PC-9 (cell line): ENCODE results near the gene RPL34. TPM values are rescaled to one million over a fixed set of nuclear protein-coding genes. Genes with fewer than 3 reads are reported as not detected.

Experiments used
- BruUV-seq: library from RNA; stranded (reverse); fragments of 400-500 nt; replicated peaks from 2 replicates; lab custom pipeline; 2021; lab: Mats Ljungman, UMichigan
- CTCF ChIA-PET: fragments of 300-600 bp; sonication (Branson Sonifier 250); formaldehyde crosslinking; loops from one replicate; lab custom pipeline; 2022; ENCODE audit warnings: antibody characterized with exemption; lab: Charles Lee
- POLR2A ChIA-PET: fragments of 300-600 bp; sonication (Branson Sonifier 250); formaldehyde crosslinking; loops from one replicate; lab custom pipeline; 2022; ENCODE audit warnings: antibody characterized with exemption; ENCODE audit not compliant: unreplicated experiment; lab: Charles Lee
- DNase-seq, 2 experiments: peaks; one replicate each; pipeline versions ENCODE4 v3.0.0 to v3.0.0-alpha.2; 2015 to 2022; ENCODE audit warnings: mixed read lengths in 1 of 2
- H2AFZ ChIP-seq: fragments of 200-600 bp; sonication (generic); 2 replicates; pipeline ENCODE4 v1.8.1; 2017; ENCODE audit warnings: antibody characterized with exemption
- H3F3A ChIP-seq: fragments of 200-600 bp; sonication (generic); 2 replicates; pipeline ENCODE4 v1.8.1; 2017; ENCODE audit warnings: antibody characterized with exemption, mild to moderate bottlenecking, low read depth; ENCODE audit not compliant: insufficient read depth
- H3K27ac ChIP-seq: fragments of 200-600 bp; sonication (generic); 2 replicates; pipeline ENCODE4 v1.6.1; 2016; ENCODE audit warnings: mixed run types
- H3K27me3 ChIP-seq: fragments of 200-600 bp; sonication (generic); 2 replicates; pipeline ENCODE4 v1.6.1; 2016; ENCODE audit warnings: low read depth, mixed run types; ENCODE audit not compliant: insufficient read depth
- H3K36me3 ChIP-seq: fragments of 200-600 bp; sonication (generic); 2 replicates; pipeline ENCODE4 v1.6.1; 2016; ENCODE audit warnings: low read depth, mixed run types
- H3K4me1 ChIP-seq: fragments of 200-600 bp; sonication (generic); replicated peaks from 2 replicates; pipeline ENCODE4 v1.6.1; 2016; ENCODE audit warnings: mixed run types; ENCODE audit not compliant: insufficient read depth
- H3K4me2 ChIP-seq: fragments of 200-600 bp; sonication (generic); 2 replicates; pipeline ENCODE4 v1.6.1; 2017; ENCODE audit warnings: mixed run types
- H3K4me3 ChIP-seq: fragments of 200-600 bp; sonication (generic); 2 replicates; pipeline ENCODE4 v1.6.1; 2016; ENCODE audit warnings: mixed run types
- H3K79me2 ChIP-seq: fragments of 200-600 bp; sonication (generic); 2 replicates; pipeline ENCODE4 v1.6.1; 2017; ENCODE audit warnings: low read depth, mixed run types
- H3K9me2 ChIP-seq: fragments of 200-600 bp; sonication (generic); 2 replicates; pipeline ENCODE4 v1.8.1; 2017; ENCODE audit warnings: mild to moderate bottlenecking; ENCODE audit not compliant: insufficient read depth
- H3K9me3 ChIP-seq: fragments of 200-600 bp; sonication (generic); 2 replicates; pipeline ENCODE4 v1.8.1; 2016; ENCODE audit warnings: low read depth; ENCODE audit not compliant: insufficient read depth
- H4K20me1 ChIP-seq: fragments of 200-600 bp; sonication (generic); 2 replicates; pipeline ENCODE4 v1.8.1; 2017; ENCODE audit not compliant: insufficient read depth
- EZH2 ChIP-seq: fragments of 200-600 bp; sonication (generic); IDR thresholded peaks from 2 replicates; pipeline ENCODE4 v1.8.0; 2017; ENCODE audit warnings: antibody characterized with exemption, low read depth
- intact Hi-C: fragments of 100-400 bp; cut with micrococcal nuclease; formaldehyde crosslinking; loops from one replicate; pipeline ENCODE4 v1.10.0; 2022; ENCODE audit not compliant: unreplicated experiment
- total RNA-seq: library from RNA; stranded (reverse); gene quantifications from 2 replicates; pipeline ENCODE4 v1.2.3, GENCODE V29; 2021
- TF ChIP-seq, protein P1 (sequence below): fragments of 200-600 bp; sonication (generic); conservative IDR thresholded peaks from 2 replicates; pipeline ENCODE4 v1.6.1; 2017; ENCODE audit warnings: mixed run types, antibody characterized with exemption, mild to moderate bottlenecking, moderate library complexity

The RPL34 gene
- total RNA-seq, 1 experiment from 2014 or later: 672 TPM

DNA sequence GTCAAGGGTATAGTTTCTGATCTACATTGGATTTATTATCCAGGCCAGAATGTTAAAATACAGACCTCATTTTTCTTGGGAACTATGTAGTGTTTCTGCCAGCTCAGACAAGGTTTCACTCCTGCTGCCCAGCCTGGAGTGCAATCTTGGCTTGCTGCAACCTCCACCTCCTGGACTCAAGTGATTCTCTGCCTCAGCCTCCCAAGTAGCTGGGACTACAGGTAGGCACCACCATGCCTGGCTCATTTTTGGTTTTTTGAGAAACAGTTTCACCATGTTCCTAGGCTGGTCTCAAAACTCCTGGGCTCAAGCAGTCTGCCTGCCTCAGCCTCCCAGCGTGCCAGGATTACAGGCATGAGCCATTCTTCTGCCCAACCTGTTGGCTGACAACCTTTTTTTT, 5.7 kb downstream of the RPL34 start:
- intact Hi-C loops: no loop called here
- ChIA-PET POLR2A (no interaction called here), CTCF (no interaction called here)
- Histone ChIP-seq H3K36me3 (peaks cover 52% of the 10 kb centered on the region), H2AFZ (no peak overlapping the region), H3K9me3 (no peaks in the 10 kb centered on the region), H3F3A (peaks cover 51% of the 10 kb centered on the region), H3K9me2 (no peaks in the 10 kb centered on the region), H3K27me3 (no peaks in the 10 kb centered on the region), H4K20me1 (peaks cover 40% of the 10 kb centered on the region), H3K4me1 (peaks cover 13% of the 10 kb centered on the region), H3K4me2 (no peak overlapping the region), H3K79me2 (peaks cover 39% of the 10 kb centered on the region), H3K27ac (no peak overlapping the region), H3K4me3 (no peak overlapping the region)
- TF ChIP-seq EZH2: no peak
- TF ChIP-seq, protein P1, sequence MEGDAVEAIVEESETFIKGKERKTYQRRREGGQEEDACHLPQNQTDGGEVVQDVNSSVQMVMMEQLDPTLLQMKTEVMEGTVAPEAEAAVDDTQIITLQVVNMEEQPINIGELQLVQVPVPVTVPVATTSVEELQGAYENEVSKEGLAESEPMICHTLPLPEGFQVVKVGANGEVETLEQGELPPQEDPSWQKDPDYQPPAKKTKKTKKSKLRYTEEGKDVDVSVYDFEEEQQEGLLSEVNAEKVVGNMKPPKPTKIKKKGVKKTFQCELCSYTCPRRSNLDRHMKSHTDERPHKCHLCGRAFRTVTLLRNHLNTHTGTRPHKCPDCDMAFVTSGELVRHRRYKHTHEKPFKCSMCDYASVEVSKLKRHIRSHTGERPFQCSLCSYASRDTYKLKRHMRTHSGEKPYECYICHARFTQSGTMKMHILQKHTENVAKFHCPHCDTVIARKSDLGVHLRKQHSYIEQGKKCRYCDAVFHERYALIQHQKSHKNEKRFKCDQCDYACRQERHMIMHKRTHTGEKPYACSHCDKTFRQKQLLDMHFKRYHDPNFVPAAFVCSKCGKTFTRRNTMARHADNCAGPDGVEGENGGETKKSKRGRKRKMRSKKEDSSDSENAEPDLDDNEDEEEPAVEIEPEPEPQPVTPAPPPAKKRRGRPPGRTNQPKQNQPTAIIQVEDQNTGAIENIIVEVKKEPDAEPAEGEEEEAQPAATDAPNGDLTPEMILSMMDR: no peak
- BruUV-seq: no TSS peak
- no peak for DNase-seq

DNA sequence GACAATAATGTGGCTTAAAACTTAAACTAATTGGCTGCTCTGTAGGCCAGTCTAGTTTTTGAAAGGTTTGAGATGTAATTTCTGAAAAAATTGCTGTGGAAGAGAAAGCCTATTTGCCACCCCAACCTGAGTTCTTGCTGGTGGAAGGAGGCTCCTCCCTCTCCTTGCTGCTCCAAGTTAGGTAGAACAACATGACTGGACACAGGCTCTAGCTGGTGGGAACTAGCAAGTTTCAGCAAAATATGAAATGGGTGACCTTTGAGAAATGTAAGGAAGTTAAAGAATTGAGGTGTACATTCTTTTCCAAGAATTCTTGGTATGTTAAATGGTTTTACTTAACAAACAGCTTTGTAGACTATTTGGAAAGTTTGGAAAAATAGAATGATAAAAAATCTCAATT, 8.0 kb downstream of the RPL34 start:
- H3K4me2 ChIP-seq: no peak overlapping the region
- H3K9me3 ChIP-seq: no peaks in the 10 kb centered on the region
- TF ChIP-seq, protein P1: no peak
- no peak for TF ChIP-seq EZH2
- peaks cover 34% of the 10 kb centered on the region for H4K20me1 ChIP-seq
- H3K27me3 ChIP-seq: no peaks in the 10 kb centered on the region
- H3F3A ChIP-seq: peaks cover 39% of the 10 kb centered on the region
- intact Hi-C loops: no loop called here
- no peak overlapping the region for H2AFZ ChIP-seq
- no TSS peak for BruUV-seq
- H3K4me3 ChIP-seq: no peak overlapping the region
- H3K9me2 ChIP-seq: no peaks in the 10 kb centered on the region
- no peak overlapping the region for H3K27ac ChIP-seq
- peaks cover 39% of the 10 kb centered on the region for H3K36me3 ChIP-seq
- ChIA-PET POLR2A (interaction anchor here (0.6 kb wide), 1 partner anchor 22 kb away, joined by 4 read pairs; the partner anchor contains the start of gene OSTC), CTCF (no interaction called here)
- H3K4me1 ChIP-seq: no peaks in the 10 kb centered on the region
- peaks cover 16% of the 10 kb centered on the region for H3K79me2 ChIP-seq
- DNase-seq: no peak

DNA sequence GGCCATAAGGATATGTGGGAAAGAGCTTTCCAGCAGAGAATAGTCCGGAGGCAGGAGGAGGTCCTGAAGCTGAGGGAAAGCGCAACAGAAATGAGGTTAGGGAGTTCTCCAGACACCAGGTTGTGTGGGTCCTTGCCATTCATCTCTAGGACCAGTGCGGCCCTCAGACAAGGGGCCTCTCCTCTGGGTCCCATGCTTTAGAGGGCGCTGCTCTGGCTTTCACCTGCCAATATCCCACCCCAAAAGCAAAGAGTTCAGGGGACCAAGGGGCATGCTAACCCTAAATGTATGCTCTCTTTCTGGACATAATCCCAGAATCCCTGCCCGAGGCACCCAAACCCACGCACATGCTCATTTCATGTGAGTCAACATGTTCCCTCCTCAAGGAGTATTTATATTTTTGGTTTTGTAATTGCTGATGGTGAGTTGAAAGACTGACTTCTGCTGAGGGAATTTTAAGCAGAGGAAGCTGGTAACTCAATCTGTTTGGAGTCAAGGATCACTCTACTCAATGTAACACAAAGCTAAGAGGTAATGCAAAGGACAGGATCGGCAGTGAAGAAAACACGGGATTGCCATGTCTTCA, 14.8 kb downstream of the RPL34 start:
- Histone ChIP-seq H4K20me1 (no peaks in the 10 kb centered on the region), H3K4me1 (no peaks in the 10 kb centered on the region), H3K9me3 (no peaks in the 10 kb centered on the region), H3F3A (peaks cover 6% of the 10 kb centered on the region; the same call in 1 of the 2 replicates), H3K4me3 (no peak overlapping the region), H3K9me2 (no peaks in the 10 kb centered on the region), H3K27me3 (no peaks in the 10 kb centered on the region), H2AFZ (no peak overlapping the region), H3K79me2 (no peaks in the 10 kb centered on the region), H3K36me3 (peaks cover 9% of the 10 kb centered on the region; the same call in 1 of the 2 replicates), H3K27ac (no peak overlapping the region), H3K4me2 (no peak overlapping the region)
- ChIA-PET POLR2A (no interaction called here), CTCF (no interaction called here)
- TF ChIP-seq, protein P1: no peak
- TF ChIP-seq EZH2: no peak
- BruUV-seq: no TSS peak
- intact Hi-C loops: no loop called here
- DNase-seq: no peak
